ENCODE data around the gene MLST8.

MLST8 gene

GRCh38 chr16:2184962-2185361 is 20.3 kb upstream of the MLST8 start:
- no peaks in the 10 kb centered on the region for H3K4me1 ChIP-seq (ENCODE audit: low read depth, poor library complexity, severe bottlenecking)
- no peaks in the 10 kb centered on the region for H3K36me3 ChIP-seq (ENCODE audit: insufficient read depth)
- no peak overlapping the region for H3K27ac ChIP-seq
- TF ChIP-seq, protein P1, sequence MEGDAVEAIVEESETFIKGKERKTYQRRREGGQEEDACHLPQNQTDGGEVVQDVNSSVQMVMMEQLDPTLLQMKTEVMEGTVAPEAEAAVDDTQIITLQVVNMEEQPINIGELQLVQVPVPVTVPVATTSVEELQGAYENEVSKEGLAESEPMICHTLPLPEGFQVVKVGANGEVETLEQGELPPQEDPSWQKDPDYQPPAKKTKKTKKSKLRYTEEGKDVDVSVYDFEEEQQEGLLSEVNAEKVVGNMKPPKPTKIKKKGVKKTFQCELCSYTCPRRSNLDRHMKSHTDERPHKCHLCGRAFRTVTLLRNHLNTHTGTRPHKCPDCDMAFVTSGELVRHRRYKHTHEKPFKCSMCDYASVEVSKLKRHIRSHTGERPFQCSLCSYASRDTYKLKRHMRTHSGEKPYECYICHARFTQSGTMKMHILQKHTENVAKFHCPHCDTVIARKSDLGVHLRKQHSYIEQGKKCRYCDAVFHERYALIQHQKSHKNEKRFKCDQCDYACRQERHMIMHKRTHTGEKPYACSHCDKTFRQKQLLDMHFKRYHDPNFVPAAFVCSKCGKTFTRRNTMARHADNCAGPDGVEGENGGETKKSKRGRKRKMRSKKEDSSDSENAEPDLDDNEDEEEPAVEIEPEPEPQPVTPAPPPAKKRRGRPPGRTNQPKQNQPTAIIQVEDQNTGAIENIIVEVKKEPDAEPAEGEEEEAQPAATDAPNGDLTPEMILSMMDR (conservative IDR thresholded peaks at IDR 0.05; ENCODE audit: low read depth, low read length), result no peak
- no peaks in the 10 kb centered on the region for H3K79me2 ChIP-seq (ENCODE audit: insufficient read depth, low read depth)
- H2AFZ ChIP-seq (ENCODE audit: low read depth), result no peak overlapping the region
- H4K20me1 ChIP-seq (ENCODE audit: insufficient read depth), result no peaks in the 10 kb centered on the region
- no peak overlapping the region for H3K9ac ChIP-seq
- H3K4me2 ChIP-seq, result no peak overlapping the region
- H3K4me3 ChIP-seq (IDR thresholded peaks at IDR 0.05; ENCODE audit: insufficient read depth, low read depth, low read length), result no peak overlapping the region
- H3K27me3 ChIP-seq (ENCODE audit: insufficient read depth, low read depth), result peaks cover 21% of the 10 kb centered on the region

DNA sequence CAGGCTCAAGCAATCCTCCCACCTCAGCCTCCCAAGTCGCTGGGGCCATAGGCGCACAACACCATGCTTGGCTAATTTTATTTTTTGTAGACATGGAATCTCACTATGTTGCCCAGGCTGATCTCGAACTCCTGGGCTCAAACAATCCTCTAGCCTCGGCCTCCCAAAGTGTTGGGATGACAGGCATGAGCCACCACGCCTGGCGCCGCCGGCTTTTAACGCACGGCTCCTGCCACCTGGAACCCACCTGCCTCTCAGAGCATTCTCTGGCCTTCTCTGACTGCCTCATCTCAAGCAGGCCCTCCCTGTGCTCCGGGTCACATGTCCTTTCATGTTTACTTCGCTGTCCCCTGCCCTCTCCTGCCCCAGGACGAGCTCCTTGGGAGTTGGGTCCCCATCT is 19.2 kb upstream of the MLST8 start:
- Histone ChIP-seq H3K9ac (no peak overlapping the region), H3K79me2 (ENCODE audit: insufficient read depth, low read depth) (no peaks in the 10 kb centered on the region), H3K4me1 (ENCODE audit: low read depth, poor library complexity, severe bottlenecking) (no peaks in the 10 kb centered on the region), H3K4me2 (no peak overlapping the region), H3K27me3 (ENCODE audit: insufficient read depth, low read depth) (peaks cover 21% of the 10 kb centered on the region), H3K36me3 (ENCODE audit: insufficient read depth) (no peaks in the 10 kb centered on the region), H3K27ac (no peak overlapping the region), H2AFZ (ENCODE audit: low read depth) (no peak overlapping the region), H3K4me3 (IDR thresholded peaks at IDR 0.05; ENCODE audit: insufficient read depth, low read depth, low read length) (no peak overlapping the region), H4K20me1 (ENCODE audit: insufficient read depth) (no peaks in the 10 kb centered on the region)
- TF ChIP-seq, protein P1 (conservative IDR thresholded peaks at IDR 0.05; ENCODE audit: low read depth, low read length), result no peak

DNA sequence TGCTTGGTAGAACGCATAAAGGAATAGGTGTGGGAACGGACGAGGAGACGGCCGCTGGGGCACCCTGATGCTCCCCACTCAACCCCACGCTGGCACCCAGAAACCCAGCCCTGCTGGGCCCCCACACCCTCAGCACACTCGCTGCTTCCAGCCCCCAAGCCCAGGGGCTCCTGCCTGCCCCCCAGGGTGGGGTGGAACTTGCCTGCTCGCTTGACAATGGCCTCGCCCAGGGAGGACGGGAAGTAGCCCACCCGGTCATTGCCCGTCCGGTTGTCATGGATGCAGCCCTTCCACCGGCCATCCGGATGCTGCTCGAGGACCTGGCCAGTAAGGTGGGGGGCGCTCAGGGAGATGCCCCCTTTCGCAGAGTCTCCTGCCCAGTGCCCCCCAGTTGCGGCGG is 18.7 kb upstream of the MLST8 start:
- no peaks in the 10 kb centered on the region for H3K79me2 ChIP-seq (ENCODE audit: insufficient read depth, low read depth)
- peaks cover 24% of the 10 kb centered on the region for H3K27me3 ChIP-seq (ENCODE audit: insufficient read depth, low read depth)
- no peaks in the 10 kb centered on the region for H4K20me1 ChIP-seq (ENCODE audit: insufficient read depth)
- H3K9ac ChIP-seq, result no peak overlapping the region
- H3K36me3 ChIP-seq (ENCODE audit: insufficient read depth), result no peaks in the 10 kb centered on the region
- TF ChIP-seq, protein P1 (conservative IDR thresholded peaks at IDR 0.05; ENCODE audit: low read depth, low read length), result no peak
- H3K4me3 ChIP-seq (IDR thresholded peaks at IDR 0.05; ENCODE audit: insufficient read depth, low read depth, low read length), result no peak overlapping the region
- H2AFZ ChIP-seq (ENCODE audit: low read depth), result no peak overlapping the region
- no peak overlapping the region for H3K27ac ChIP-seq
- no peaks in the 10 kb centered on the region for H3K4me1 ChIP-seq (ENCODE audit: low read depth, poor library complexity, severe bottlenecking)
- H3K4me2 ChIP-seq, result no peak overlapping the region

- Histone ChIP-seq H3K9ac (no peak overlapping the region), H3K27ac (no peak overlapping the region), H3K79me2 (ENCODE audit: insufficient read depth, low read depth) (no peaks in the 10 kb centered on the region), H3K27me3 (ENCODE audit: insufficient read depth, low read depth) (peaks cover 29% of the 10 kb centered on the region), H3K4me3 (IDR thresholded peaks at IDR 0.05; ENCODE audit: insufficient read depth, low read depth, low read length) (no peak overlapping the region), H3K4me1 (ENCODE audit: low read depth, poor library complexity, severe bottlenecking) (no peaks in the 10 kb centered on the region), H4K20me1 (ENCODE audit: insufficient read depth) (no peaks in the 10 kb centered on the region), H3K4me2 (no peak overlapping the region), H2AFZ (ENCODE audit: low read depth) (no peak overlapping the region), H3K36me3 (ENCODE audit: insufficient read depth) (no peaks in the 10 kb centered on the region)
- TF ChIP-seq, protein P1 (conservative IDR thresholded peaks at IDR 0.05; ENCODE audit: low read depth, low read length), result no peak
Observed at GRCh38 chr16:2187212-2187611, 18.0 kb upstream of the MLST8 start.

Measured in KMS-11 (cell line).